8988T (cell line): ENCODE results near the gene NUP210.

ENCODE experiments used
- DNase-seq: peaks from one replicate; pipeline ENCODE4 v3.0.0; 2011

NUP210 gene

GRCh38 chr3:13318626-13319470, 101.3 kb downstream of the NUP210 start:
- DNase-seq: no peak

- no peak for DNase-seq
Observed at GRCh38 chr3:13317596-13318320, 102.4 kb downstream of the NUP210 start.

- DNase-seq: no peak
Observed at GRCh38 chr3:13316603-13317002, 103.5 kb downstream of the NUP210 start.

GRCh38 chr3:13314877-13315276, 105.2 kb downstream of the NUP210 start:
- DNase-seq: no peak

- no peak for DNase-seq
Observed at GRCh38 chr3:13313813-13314212, 106.3 kb downstream of the NUP210 start.

GRCh38 chr3:13309004-13309403, 111.1 kb downstream of the NUP210 start:
- no peak for DNase-seq

GRCh38 chr3:13308380-13308801, 111.7 kb downstream of the NUP210 start:
- peak; percentile 83 for DNase-seq

GRCh38 chr3:13307041-13307440, 113.1 kb downstream of the NUP210 start:
- no peak for DNase-seq

GRCh38 chr3:13305623-13306022, 114.5 kb downstream of the NUP210 start:
- DNase-seq: no peak

- DNase-seq: no peak
Observed at GRCh38 chr3:13303410-13303809, 116.7 kb downstream of the NUP210 start.

GRCh38 chr3:13301286-13301987, 118.7 kb downstream of the NUP210 start:
- no peak for DNase-seq

GRCh38 chr3:13300546-13301285, 119.4 kb downstream of the NUP210 start:
- DNase-seq: no peak

- DNase-seq: no peak
Observed at GRCh38 chr3:13299531-13300155, 120.5 kb downstream of the NUP210 start.

GRCh38 chr3:13296662-13297061, 123.5 kb downstream of the NUP210 start:
- no peak for DNase-seq

GRCh38 chr3:13294442-13295351, 125.4 kb downstream of the NUP210 start:
- no peak for DNase-seq

- DNase-seq: no peak
Observed at GRCh38 chr3:13292375-13292774, 127.7 kb downstream of the NUP210 start.

GRCh38 chr3:13290941-13291340, 129.2 kb downstream of the NUP210 start:
- no peak for DNase-seq

GRCh38 chr3:13289771-13290285, 130.3 kb downstream of the NUP210 start:
- no peak for DNase-seq

GRCh38 chr3:13288732-13289718, 131.1 kb downstream of the NUP210 start:
- DNase-seq: no peak

- no peak for DNase-seq
Observed at GRCh38 chr3:13287833-13288232, 132.3 kb downstream of the NUP210 start.
